Breast epithelium (tissue), 4 donors: ENCODE measurements around the gene PHTF2. TPM values are rescaled to one million over a fixed set of nuclear protein-coding genes. Genes with fewer than 3 reads are reported as not detected.
"Not testable (repeated sequence)": the region's sequence is repeated elsewhere in the genome, so short reads cannot be mapped to it uniquely, and the experiment has no call there.

Source experiments
- DNase-seq, 2 donors: peaks; one replicate each; pipeline ENCODE4 v3.0.0-alpha.2; 2019; ENCODE audit warnings: low spot score in 2 of 2
- H3K27ac ChIP-seq, 2 donors: fragments of 200-600 bp; sonication (generic) in 1 of 2; one replicate each; pipeline ENCODE4 v1.5.1; 2016 to 2019; ENCODE audit warnings: mild to moderate bottlenecking in 1 of 2
- H3K27me3 ChIP-seq, 2 donors: fragments of 200-600 bp; sonication (generic) in 1 of 2; one replicate each; pipeline versions ENCODE4 v1.5.1 to v1.6.0; 2017 to 2019; ENCODE audit warnings: control low read depth in 1 of 2, mild to moderate bottlenecking in 1 of 2
- H3K36me3 ChIP-seq: fragments of 200-600 bp; one replicate; pipeline ENCODE4 v1.5.1; 2019
- H3K4me1 ChIP-seq, 2 donors: fragments of 200-600 bp; sonication (generic); one replicate each; pipeline ENCODE4 v1.5.1; 2016 to 2019; ENCODE audit warnings: control low read depth in 1 of 2
- H3K4me3 ChIP-seq, 3 donors: fragments of 200-600 bp; sonication (generic); 1 replicate in 2 of 3; 2 replicates in 1 of 3; pipeline ENCODE4 v1.5.1; 2016 to 2019; ENCODE audit warnings: mild to moderate bottlenecking in 3 of 3, moderate library complexity in 2 of 3
- H3K9me3 ChIP-seq, 2 donors: fragments of 200-600 bp; sonication (generic) in 1 of 2; one replicate each; pipeline ENCODE4 v1.5.1; 2016 to 2019; ENCODE audit warnings: control low read depth in 1 of 2
- CTCF ChIP-seq, 3 donors: fragments of 450-650 bp; IDR thresholded peaks; one replicate each; pipeline ENCODE4 v1.5.1; 2016 to 2017; ENCODE audit warnings: antibody characterized with exemption in 3 of 3, mild to moderate bottlenecking in 3 of 3, moderate library complexity in 3 of 3
- POLR2A ChIP-seq: fragments of 450-650 bp; IDR thresholded peaks from one replicate; pipeline ENCODE4 v1.6.1; 2016; ENCODE audit warnings: antibody characterized with exemption, mild to moderate bottlenecking, moderate library complexity
- POLR2AphosphoS5 ChIP-seq, 3 donors: sonication (generic); formaldehyde crosslinking; IDR thresholded peaks; one replicate each; pipeline ENCODE4 v1.6.1; 2017; ENCODE audit warnings: antibody characterized with exemption in 3 of 3
- intact Hi-C: fragments of 100-400 bp; cut with DNase I; formaldehyde crosslinking; loops from one replicate; pipeline ENCODE4 v1.15.1; 2023; ENCODE audit warnings: low total_unique reads
- total RNA-seq, 3 donors: library from RNA; depleted of rRNA; stranded (reverse); fragments of >200 nt; gene quantifications; one replicate each; pipeline ENCODE4 v1.1.0, GENCODE V29; 2016

The PHTF2 gene
- total RNA-seq, 3 donors from 2014 or later: 17.0 to 23.5 (median 19.2) TPM

GRCh38 chr7:77866786-77867536, 68.4 kb downstream of the PHTF2 start:
- no peaks in the 10 kb centered on the region for H3K4me1 ChIP-seq
- no peaks in the 10 kb centered on the region for H3K9me3 ChIP-seq
- no peaks in the 10 kb centered on the region for H3K36me3 ChIP-seq
- no peaks in the 10 kb centered on the region for H3K27me3 ChIP-seq
- DNase-seq: no peak
- H3K27ac ChIP-seq: no peak overlapping the region
- H3K4me3 ChIP-seq: no peak overlapping the region
- no peak for TF ChIP-seq CTCF (IDR thresholded peaks at IDR 0.05)
- no peak for TF ChIP-seq POLR2A
- TF ChIP-seq POLR2AphosphoS5 (IDR thresholded peaks at IDR 0.05): no peak
- intact Hi-C loops: no loop called here

- H3K27ac ChIP-seq: no peak overlapping the region
- no peaks in the 10 kb centered on the region for H3K9me3 ChIP-seq
- H3K36me3 ChIP-seq: no peaks in the 10 kb centered on the region
- intact Hi-C loops: no loop called here
- no peak for TF ChIP-seq CTCF (IDR thresholded peaks at IDR 0.05)
- TF ChIP-seq POLR2A: no peak
- DNase-seq: no peak
- no peak overlapping the region for H3K4me3 ChIP-seq
- H3K27me3 ChIP-seq: no peaks in the 10 kb centered on the region
- H3K4me1 ChIP-seq: no peaks in the 10 kb centered on the region
Observed at GRCh38 chr7:77867537-77867865, 68.9 kb downstream of the PHTF2 start.

- H3K9me3 ChIP-seq, intact Hi-C loops, H3K36me3 ChIP-seq, DNase-seq, H3K27ac ChIP-seq, H3K4me1 ChIP-seq, H3K4me3 ChIP-seq, H3K27me3 ChIP-seq: not testable (repeated sequence)
Observed at GRCh38 chr7:77872256-77872655, 73.7 kb downstream of the PHTF2 start.

GRCh38 chr7:77873416-77874327, 75.1 kb downstream of the PHTF2 start:
- H3K27ac ChIP-seq, H3K4me1 ChIP-seq, H3K4me3 ChIP-seq, DNase-seq, H3K9me3 ChIP-seq, H3K36me3 ChIP-seq, intact Hi-C loops, H3K27me3 ChIP-seq: not testable (repeated sequence)

- no peaks in the 10 kb centered on the region for H3K4me1 ChIP-seq
- H3K4me3 ChIP-seq: no peak overlapping the region
- H3K36me3 ChIP-seq: no peaks in the 10 kb centered on the region
- no peak for DNase-seq
- no peaks in the 10 kb centered on the region for H3K9me3 ChIP-seq
- H3K27me3 ChIP-seq: no peaks in the 10 kb centered on the region
- TF ChIP-seq POLR2A (no peak), POLR2AphosphoS5 (IDR thresholded peaks at IDR 0.05) (no peak), CTCF (IDR thresholded peaks at IDR 0.05) (no peak)
- H3K27ac ChIP-seq: no peak overlapping the region
- intact Hi-C loops: no loop called here
Observed at GRCh38 chr7:77877791-77878190, 79.2 kb downstream of the PHTF2 start.

- H3K36me3 ChIP-seq: no peaks in the 10 kb centered on the region
- no peaks in the 10 kb centered on the region for H3K27me3 ChIP-seq
- H3K4me3 ChIP-seq: no peak overlapping the region
- TF ChIP-seq CTCF (IDR thresholded peaks at IDR 0.05) (no peak), POLR2AphosphoS5 (IDR thresholded peaks at IDR 0.05) (no peak), POLR2A (no peak)
- DNase-seq: no peak
- no peak overlapping the region for H3K27ac ChIP-seq
- intact Hi-C loops: no loop called here
- H3K4me1 ChIP-seq: no peaks in the 10 kb centered on the region
- H3K9me3 ChIP-seq: no peaks in the 10 kb centered on the region
Observed at GRCh38 chr7:77878500-77878899, 79.9 kb downstream of the PHTF2 start.
